ENCODE results near the gene UFD1.

UFD1 gene

GRCh38 chr22:19406846-19407245, 72.1 kb downstream of the UFD1 start:
- DNase-seq (ENCODE audit: low read depth): no peak
- H3K4me3 ChIP-seq (ENCODE audit: low read depth, low read length): no peak overlapping the region
- no peak for TF ChIP-seq CTCF (IDR thresholded peaks at IDR 0.05; ENCODE audit: control insufficient read depth, extremely low read depth, insufficient read depth)

GRCh38 chr22:19406281-19406811, 72.6 kb downstream of the UFD1 start:
- DNase-seq (ENCODE audit: low read depth): no peak
- no peak for TF ChIP-seq CTCF (IDR thresholded peaks at IDR 0.05; ENCODE audit: control insufficient read depth, extremely low read depth, insufficient read depth)
- H3K4me3 ChIP-seq (ENCODE audit: low read depth, low read length): no peak overlapping the region

GRCh38 chr22:19405652-19406051, 73.3 kb downstream of the UFD1 start:
- TF ChIP-seq CTCF (IDR thresholded peaks at IDR 0.05; ENCODE audit: control insufficient read depth, extremely low read depth, insufficient read depth): no peak
- no peak for DNase-seq (ENCODE audit: low read depth)
- no peak overlapping the region for H3K4me3 ChIP-seq (ENCODE audit: low read depth, low read length)

GRCh38 chr22:19405133-19405532, 73.9 kb downstream of the UFD1 start:
- no peak for TF ChIP-seq CTCF (IDR thresholded peaks at IDR 0.05; ENCODE audit: control insufficient read depth, extremely low read depth, insufficient read depth)
- H3K4me3 ChIP-seq (ENCODE audit: low read depth, low read length): no peak overlapping the region
- DNase-seq (ENCODE audit: low read depth): no peak

GRCh38 chr22:19404676-19405075, 74.3 kb downstream of the UFD1 start:
- DNase-seq (ENCODE audit: low read depth): no peak
- TF ChIP-seq CTCF (IDR thresholded peaks at IDR 0.05; ENCODE audit: control insufficient read depth, extremely low read depth, insufficient read depth): no peak
- no peak overlapping the region for H3K4me3 ChIP-seq (ENCODE audit: low read depth, low read length)

- TF ChIP-seq CTCF (IDR thresholded peaks at IDR 0.05; ENCODE audit: control insufficient read depth, extremely low read depth, insufficient read depth): no peak
- H3K4me3 ChIP-seq (ENCODE audit: low read depth, low read length): no peak overlapping the region
- DNase-seq (ENCODE audit: low read depth): no peak
Observed at GRCh38 chr22:19402642-19403191, 76.3 kb downstream of the UFD1 start.

GRCh38 chr22:19401483-19401882, 77.5 kb downstream of the UFD1 start:
- no peak overlapping the region for H3K4me3 ChIP-seq (ENCODE audit: low read depth, low read length)
- DNase-seq (ENCODE audit: low read depth): no peak
- no peak for TF ChIP-seq CTCF (IDR thresholded peaks at IDR 0.05; ENCODE audit: control insufficient read depth, extremely low read depth, insufficient read depth)

Measured in LNCaP clone FGC (cell line).